H1 (cell line): Measurements from ENCODE around the gene KCNA2. TPM values are rescaled to one million over a fixed set of nuclear protein-coding genes. Genes with fewer than 3 reads are reported as not detected.

Source experiments
- CTCF ChIA-PET: fragments of 300-600 bp; sonication (Branson Sonifier 250); formaldehyde crosslinking; loops from one replicate; lab custom pipeline; 2021; ENCODE audit not compliant: partially characterized antibody; lab: Charles Lee
- POLR2A ChIA-PET: fragments of 300-600 bp; sonication (Branson Sonifier 250); formaldehyde crosslinking; loops from one replicate; lab custom pipeline; 2021; ENCODE audit warnings: inconsistent platforms; ENCODE audit not compliant: partially characterized antibody; lab: Charles Lee
- DNase-seq, 2 experiments: peaks; one replicate each; pipeline versions ENCODE4 v3.0.0 to v3.0.0-alpha.2; 2010 to 2022; ENCODE audit warnings: low spot score in 2 of 2, low read depth in 1 of 2, mixed read lengths in 1 of 2
- FAIRE-seq: peaks from 2 replicates; lab custom pipeline; 2011; peaks lifted over from hg19 to GRCh38; lab: Jason Lieb, UNC
- H2AFZ ChIP-seq: 2 replicates; pipeline ENCODE4 v1.8.1; 2012; ENCODE audit warnings: low read length, inconsistent platforms
- H2AK5ac ChIP-seq: 2 replicates; pipeline ENCODE4 v1.6.1; 2013; ENCODE audit warnings: low read depth, low read length
- H2BK120ac ChIP-seq: replicated peaks from 2 replicates; pipeline ENCODE3; 2013; ENCODE audit warnings: low read depth, low read length, inconsistent platforms
- H2BK12ac ChIP-seq: 2 replicates; pipeline ENCODE4 v1.6.1; 2013; ENCODE audit warnings: low read depth, low read length
- H2BK15ac ChIP-seq: 2 replicates; pipeline ENCODE4 v1.6.1; 2013; ENCODE audit warnings: low read length
- H2BK20ac ChIP-seq: 2 replicates; pipeline ENCODE4 v1.6.1; 2013; ENCODE audit warnings: low read length
- H2BK5ac ChIP-seq: 2 replicates; pipeline ENCODE4 v1.6.1; 2013; ENCODE audit warnings: low read depth, low read length
- H3K14ac ChIP-seq: 2 replicates; pipeline ENCODE4 v1.6.1; 2013; ENCODE audit warnings: inconsistent platforms; ENCODE audit not compliant: insufficient read length
- H3K18ac ChIP-seq: 2 replicates; pipeline ENCODE4 v1.6.1; 2013; ENCODE audit warnings: low read length; ENCODE audit errors: extremely low read depth
- H3K23ac ChIP-seq: 2 replicates; pipeline ENCODE4 v1.6.1; 2013; ENCODE audit warnings: inconsistent platforms; ENCODE audit not compliant: insufficient read length
- H3K23me2 ChIP-seq: 2 replicates; pipeline ENCODE4 v1.6.1; 2013; ENCODE audit warnings: low read depth, low read length
- H3K27ac ChIP-seq: 2 replicates; pipeline ENCODE4 v1.6.1; 2011; ENCODE audit warnings: low read depth, low read length, inconsistent platforms
- H3K27me3 ChIP-seq, 4 experiments: replicated peaks in 1 of 4; 1 replicate in 1 of 4; 2 replicates in 3 of 4; pipeline versions ENCODE4 v1.6.1 to v1.8.1; 2011 to 2013; ENCODE audit warnings: low read length in 3 of 4, mild to moderate bottlenecking in 3 of 4, inconsistent platforms in 2 of 4, mixed read lengths in 2 of 4, moderate library complexity in 1 of 4; ENCODE audit not compliant: control insufficient read depth in 3 of 4, insufficient read depth in 3 of 4; ENCODE audit errors: extremely low read depth in 1 of 4
- H3K36me3 ChIP-seq, 4 experiments: 2 replicates each; pipeline versions ENCODE4 v1.6.1 to v1.8.1; 2011 to 2013; ENCODE audit warnings: mild to moderate bottlenecking in 4 of 4, low read length in 3 of 4, moderate library complexity in 2 of 4, control low read depth in 1 of 4, inconsistent platforms in 1 of 4; ENCODE audit not compliant: insufficient read depth in 4 of 4, control insufficient read depth in 2 of 4
- H3K4ac ChIP-seq: replicated peaks from 2 replicates; pipeline ENCODE3; 2013; ENCODE audit warnings: low read length, low read depth, mixed read lengths, inconsistent platforms; ENCODE audit not compliant: insufficient read length
- H3K4me1 ChIP-seq, 4 experiments: replicated peaks in 1 of 4; 1 replicate in 1 of 4; 2 replicates in 3 of 4; pipeline versions ENCODE4 v1.6.1 to v1.8.1; 2011 to 2013; ENCODE audit warnings: low read length in 3 of 4, inconsistent platforms in 2 of 4, mixed read lengths in 1 of 4; ENCODE audit not compliant: insufficient read depth in 4 of 4, control insufficient read depth in 3 of 4
- H3K4me2 ChIP-seq, 2 experiments: 2 replicates each; pipeline versions ENCODE4 v1.6.1 to v1.8.1; 2011 to 2013; ENCODE audit warnings: low read depth in 2 of 2, low read length in 2 of 2, control low read depth in 1 of 2, inconsistent platforms in 1 of 2, mild to moderate bottlenecking in 1 of 2; ENCODE audit not compliant: insufficient read depth in 1 of 2
- H3K4me3 ChIP-seq, 4 experiments: fragments of 200-600, 300-600 bp in 1 of 4; sonication (generic), shearing (Covaris generic), sonication (Bioruptor Twin) in 1 of 4; 2 replicates each; pipeline versions ENCODE4 v1.5.1 to v1.8.1; 2011 to 2016; ENCODE audit warnings: low read length in 4 of 4, low read depth in 3 of 4, control low read depth in 2 of 4, inconsistent platforms in 2 of 4, mild to moderate bottlenecking in 2 of 4, mixed read lengths in 1 of 4, moderate library complexity in 1 of 4; ENCODE audit not compliant: insufficient read depth in 2 of 4; ENCODE audit errors: extremely low read depth in 1 of 4
- H3K56ac ChIP-seq: replicated peaks from 2 replicates; pipeline ENCODE3; 2013; ENCODE audit warnings: low read depth, mild to moderate bottlenecking, mixed read lengths, low read length, inconsistent platforms; ENCODE audit not compliant: insufficient read length
- H3K79me1 ChIP-seq: 2 replicates; pipeline ENCODE4 v1.6.1; 2013; ENCODE audit warnings: low read depth, low read length, control low read depth
- H3K79me2 ChIP-seq, 2 experiments: 2 replicates each; pipeline versions ENCODE4 v1.6.1 to v1.8.1; 2012 to 2013; ENCODE audit warnings: low read length in 2 of 2, mild to moderate bottlenecking in 2 of 2, inconsistent platforms in 1 of 2; ENCODE audit not compliant: insufficient read depth in 2 of 2, control insufficient read depth in 1 of 2
- H3K9ac ChIP-seq, 4 experiments: replicated peaks in 1 of 4; 1 replicate in 1 of 4; 2 replicates in 3 of 4; pipeline versions ENCODE4 v1.6.1 to v1.8.1; 2011 to 2013; ENCODE audit warnings: low read depth in 3 of 4, low read length in 3 of 4, control low read depth in 2 of 4, mild to moderate bottlenecking in 2 of 4, moderate library complexity in 2 of 4, inconsistent platforms in 1 of 4; ENCODE audit errors: extremely low read depth in 1 of 4
- H3K9me3 ChIP-seq, 2 experiments: 2 replicates each; pipeline versions ENCODE4 v1.6.1 to v1.8.1; 2012 to 2013; ENCODE audit warnings: mild to moderate bottlenecking in 2 of 2, moderate library complexity in 2 of 2, control low read depth in 1 of 2, inconsistent platforms in 1 of 2, low read depth in 1 of 2, low read length in 1 of 2, mixed read lengths in 1 of 2; ENCODE audit not compliant: insufficient read depth in 2 of 2
- H4K20me1 ChIP-seq, 2 experiments: replicated peaks in 1 of 2; 2 replicates each; pipeline versions ENCODE3 to v1.8.1; 2011 to 2013; ENCODE audit warnings: inconsistent platforms in 2 of 2, low read length in 2 of 2, mild to moderate bottlenecking in 1 of 2; ENCODE audit not compliant: insufficient read depth in 2 of 2, control insufficient read depth in 1 of 2
- H4K5ac ChIP-seq: 2 replicates; pipeline ENCODE4 v1.6.1; 2013; ENCODE audit warnings: low read length, low read depth, mixed read lengths, inconsistent platforms; ENCODE audit not compliant: insufficient read length
- H4K8ac ChIP-seq: 2 replicates; pipeline ENCODE4 v1.8.0; 2013; ENCODE audit warnings: mild to moderate bottlenecking, moderate library complexity, low read length, inconsistent platforms; ENCODE audit not compliant: insufficient read depth; ENCODE audit errors: extremely low read depth
- H4K91ac ChIP-seq: replicated peaks from 2 replicates; pipeline ENCODE3; 2013; ENCODE audit warnings: low read length, mixed read lengths, inconsistent platforms; ENCODE audit not compliant: insufficient read length
- BRCA1 ChIP-seq: IDR thresholded peaks from 2 replicates; pipeline ENCODE4 v1.6.1; 2012; ENCODE audit warnings: low read depth, low read length, improper control_type of control experiment
- CBX8 ChIP-seq: fragments of 300-800, 300-1000 bp; sonication (generic); IDR thresholded peaks from 2 replicates; pipeline ENCODE4 v1.7.1; 2016; ENCODE audit warnings: low read depth, low read length, borderline replicate concordance
- EGR1 ChIP-seq: IDR thresholded peaks from 2 replicates; pipeline ENCODE4 v1.6.1; 2011; ENCODE audit warnings: low read depth, low read length, borderline replicate concordance
- HDAC2 ChIP-seq, 2 experiments: fragments of 300-600 bp in 1 of 2; sonication (generic) in 1 of 2; IDR thresholded peaks; 2 replicates each; pipeline ENCODE4 v1.6.1; 2011 to 2012; ENCODE audit warnings: low read depth in 2 of 2, low read length in 2 of 2, mild to moderate bottlenecking in 2 of 2, moderate library complexity in 2 of 2, borderline replicate concordance in 1 of 2, inconsistent platforms in 1 of 2
- HDAC6 ChIP-seq: IDR thresholded peaks from one replicate; pipeline ENCODE4 v1.7.1; 2012; ENCODE audit warnings: low read depth, mild to moderate bottlenecking, inconsistent platforms, low read length, moderate library complexity
- POLR2A ChIP-seq, 2 experiments: IDR thresholded peaks; 1 replicate in 1 of 2; 2 replicates in 1 of 2; pipeline ENCODE4 v1.6.1; 2011; ENCODE audit warnings: low read depth in 2 of 2, low read length in 2 of 2, mild to moderate bottlenecking in 2 of 2; ENCODE audit errors: control extremely low read depth in 1 of 2
- RAD21 ChIP-seq, 2 experiments: IDR thresholded peaks in 1 of 2; conservative IDR thresholded peaks in 1 of 2; 2 replicates each; pipeline ENCODE4 v1.6.1; 2011; ENCODE audit warnings: low read depth in 2 of 2, low read length in 2 of 2, improper control_type of control experiment in 1 of 2, inconsistent platforms in 1 of 2, mild to moderate bottlenecking in 1 of 2, moderate library complexity in 1 of 2
- TAF7 ChIP-seq: optimal IDR thresholded peaks from 2 replicates; pipeline ENCODE3; 2011; ENCODE audit warnings: low read depth, mild to moderate bottlenecking, inconsistent platforms, low read length, moderate library complexity, borderline replicate concordance
- ZNF274 ChIP-seq: IDR thresholded peaks from 2 replicates; pipeline ENCODE4 v1.7.0; 2012; ENCODE audit warnings: low read length, borderline replicate concordance; ENCODE audit errors: extremely low read depth
- WGBS, 2 experiments: shearing (Covaris generic) in 1 of 2; methylation state at CpG; one replicate each; pipeline versions ENCODE4 v1.1.6 to v1.1.7; 2013 to 2015; ENCODE audit warnings: low lambda C conversion rate in 2 of 2, mixed read lengths in 2 of 2, inconsistent platforms in 1 of 2, low coverage in 1 of 2, missing lambda C conversion rate in 1 of 2; ENCODE audit not compliant: insufficient replicate concordance in 2 of 2, insufficient coverage in 1 of 2, insufficient read length in 1 of 2; ENCODE audit errors: extremely low coverage in 1 of 2, missing lambda C conversion rate in 1 of 2; 5-methylcytosine and 5-hydroxymethylcytosine counted together
- polyA plus RNA-seq, 7 experiments: library from polyadenylated mRNA; depleted of rRNA in 3 of 7; stranded (reverse) in 5 of 7; unstranded in 2 of 7; fragments of >200 nt in 5 of 7; fragments of 200-250 nt in 2 of 7; gene quantifications; 1 replicate in 5 of 7; 2 replicates in 1 of 7; 4 replicates in 1 of 7; pipeline versions ENCODE4 v1.2.1 to v1.2.3, GENCODE V29; 2011 to 2013; ENCODE audit warnings: missing spikeins in 2 of 7, mixed read lengths in 2 of 7
- total RNA-seq: library from RNA; stranded (reverse); fragmentation: NEBNext Ultra II Directional; extraction: Animal tissue kit (Norgen Biotek cat#: 25700); gene quantifications from 2 replicates; pipeline ENCODE4 v1.2.1, GENCODE V29; 2021
- TF ChIP-seq, protein P1 (sequence below), 3 experiments: IDR thresholded peaks; 1 replicate in 2 of 3; 2 replicates in 1 of 3; pipeline versions ENCODE4 v1.5.1 to v1.6.1; 2011; ENCODE audit warnings: low read length in 3 of 3, mild to moderate bottlenecking in 3 of 3, inconsistent platforms in 2 of 3, low read depth in 1 of 3, moderate library complexity in 1 of 3; ENCODE audit not compliant: insufficient read depth in 1 of 3; ENCODE audit errors: control extremely low read depth in 1 of 3

The KCNA2 gene
- total and polyA plus RNA-seq, 2 of the 8 experiments (the other 6 are each of a cell fraction or from before 2014, with no cell fraction given): 0.26 to 0.78 TPM

DNA sequence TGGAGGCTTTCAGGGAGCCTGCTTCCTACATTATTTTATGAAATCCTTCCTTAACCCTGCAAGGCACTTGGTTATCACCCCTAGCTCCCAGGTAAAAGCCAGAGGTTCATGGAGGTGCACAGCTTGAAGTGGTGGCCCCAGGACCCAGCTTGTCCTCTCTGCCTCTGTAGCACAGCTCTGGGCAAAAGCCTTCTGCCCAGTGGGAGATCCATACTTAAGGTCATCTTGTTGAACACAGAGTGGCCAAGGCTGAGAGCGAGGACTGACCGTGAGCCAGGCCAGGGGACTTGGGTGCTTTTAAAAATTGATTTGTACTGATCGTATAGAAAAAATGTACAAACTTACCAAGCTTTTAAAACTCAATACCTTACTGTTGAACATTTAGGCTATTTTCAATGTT is 33.4 kb downstream of the KCNA2 start:
- ChIA-PET POLR2A (no interaction called here), CTCF (interaction anchor here (0.8 to 7.4 kb wide), 8 partner anchors 7 to 210 kb away, joined by 3 to 46 read pairs (median 6); no protein-coding TSS in a partner anchor)
- Histone ChIP-seq H3K27ac (no peak overlapping the region), H4K91ac (no peak overlapping the region), H3K9ac (no peak overlapping the region), H3K36me3 (no peaks in the 10 kb centered on the region), H2BK5ac (no peak overlapping the region), H4K20me1 (peaks cover 0 to 2% of the 10 kb centered on the region in 2 experiments), H3K23ac (no peak overlapping the region), H3K18ac (no peak overlapping the region), H3K4ac (no peak overlapping the region), H3K4me2 (no peak overlapping the region), H2BK15ac (no peak overlapping the region), H3K56ac (no peak overlapping the region), H2BK20ac (no peak overlapping the region), H3K23me2 (no peaks in the 10 kb centered on the region; the same call in 1 of the 2 replicates), H2BK120ac (no peak overlapping the region), H2BK12ac (no peak overlapping the region), H3K79me2 (no peaks in the 10 kb centered on the region), H4K8ac (no peak overlapping the region), H3K27me3 (peaks cover 14 to 40% (median 29%) of the 10 kb centered on the region in 4 experiments), H3K4me3 (no peak overlapping the region), H2AFZ (no peak overlapping the region), H3K14ac (no peak overlapping the region), H3K79me1 (no peaks in the 10 kb centered on the region), H2AK5ac (no peak overlapping the region), H3K9me3 (no peaks in the 10 kb centered on the region), H4K5ac (no peak overlapping the region), H3K4me1 (no peaks in the 10 kb centered on the region)
- DNase-seq (no peak), FAIRE-seq (no peak)
- 86% methylated on average over 3 of the region's 3 CpGs; no CpG with 5 or more reads in 1 of the 2 experiments for WGBS, 2 experiments
- TF ChIP-seq TAF7 (no peak), ZNF274 (no peak), HDAC6 (no peak), BRCA1 (no peak), EGR1 (no peak), HDAC2 (IDR thresholded peaks at IDR 0.05; ENCODE audit: borderline replicate concordance in 1 of 2, low read depth in 2 of 2, low read length in 2 of 2) (no peak), CBX8 (no peak), RAD21 (IDR thresholded peaks at IDR 0.05 in 1 of 2, conservative IDR thresholded peaks at IDR 0.05 in 1 of 2; ENCODE audit: low read depth in 2 of 2, low read length in 2 of 2) (no peak), POLR2A (IDR thresholded peaks at IDR 0.05; ENCODE audit: control extremely low read depth in 1 of 2, low read depth in 2 of 2, low read length in 2 of 2) (no peak)
- TF ChIP-seq, protein P1, sequence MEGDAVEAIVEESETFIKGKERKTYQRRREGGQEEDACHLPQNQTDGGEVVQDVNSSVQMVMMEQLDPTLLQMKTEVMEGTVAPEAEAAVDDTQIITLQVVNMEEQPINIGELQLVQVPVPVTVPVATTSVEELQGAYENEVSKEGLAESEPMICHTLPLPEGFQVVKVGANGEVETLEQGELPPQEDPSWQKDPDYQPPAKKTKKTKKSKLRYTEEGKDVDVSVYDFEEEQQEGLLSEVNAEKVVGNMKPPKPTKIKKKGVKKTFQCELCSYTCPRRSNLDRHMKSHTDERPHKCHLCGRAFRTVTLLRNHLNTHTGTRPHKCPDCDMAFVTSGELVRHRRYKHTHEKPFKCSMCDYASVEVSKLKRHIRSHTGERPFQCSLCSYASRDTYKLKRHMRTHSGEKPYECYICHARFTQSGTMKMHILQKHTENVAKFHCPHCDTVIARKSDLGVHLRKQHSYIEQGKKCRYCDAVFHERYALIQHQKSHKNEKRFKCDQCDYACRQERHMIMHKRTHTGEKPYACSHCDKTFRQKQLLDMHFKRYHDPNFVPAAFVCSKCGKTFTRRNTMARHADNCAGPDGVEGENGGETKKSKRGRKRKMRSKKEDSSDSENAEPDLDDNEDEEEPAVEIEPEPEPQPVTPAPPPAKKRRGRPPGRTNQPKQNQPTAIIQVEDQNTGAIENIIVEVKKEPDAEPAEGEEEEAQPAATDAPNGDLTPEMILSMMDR (IDR thresholded peaks at IDR 0.05; ENCODE audit: control extremely low read depth in 1 of 3, insufficient read depth in 1 of 3, low read depth in 1 of 3, low read length in 3 of 3): no peak
